Measurements from ENCODE around the gene KATNAL1. TPM values are rescaled to one million over a fixed set of nuclear protein-coding genes. Genes with fewer than 3 reads are reported as not detected.

Gene KATNAL1
- polyA plus RNA-seq, 3 donors: 0.49 to 1.2 (median 1.0) TPM

- intact Hi-C loops (cut with micrococcal nuclease): no loop called here
- Histone ChIP-seq H4K20me1 (ENCODE audit: insufficient read depth, low read length) (no peaks in the 10 kb centered on the region), H3K27me3 (ENCODE audit: control insufficient read depth in 2 of 2, insufficient read depth in 2 of 2, low read length in 2 of 2) (no peaks in the 10 kb centered on the region), H3K27ac (ENCODE audit: low read depth in 1 of 2, low read length in 2 of 2) (no peak overlapping the region), H3K4me1 (ENCODE audit: control insufficient read depth in 1 of 2, insufficient read depth in 2 of 2, low read length in 2 of 2) (no peaks in the 10 kb centered on the region), H2AFZ (ENCODE audit: insufficient read depth, low read depth, low read length, poor library complexity, severe bottlenecking) (no peak overlapping the region), H3K79me2 (ENCODE audit: insufficient read depth, low read length) (peaks cover 13% of the 10 kb centered on the region), H3K36me3 (replicated peaks in 1 of 2; ENCODE audit: control insufficient read depth in 1 of 2, insufficient read depth in 2 of 2, low read length in 2 of 2) (no peaks in the 10 kb centered on the region), H3K4me3 (replicated peaks in 1 of 3; ENCODE audit: low read depth in 2 of 3, low read length in 3 of 3) (no peak overlapping the region), H3K9me3 (replicated peaks in 1 of 2; ENCODE audit: control insufficient read depth in 1 of 2, insufficient read depth in 1 of 2, low read length in 2 of 2) (no peaks in the 10 kb centered on the region), H3K4me2 (replicated peaks; ENCODE audit: extremely low read depth, low read length, poor library complexity, severe bottlenecking) (no peak overlapping the region), H3K9ac (ENCODE audit: insufficient read depth, low read length, poor library complexity, severe bottlenecking) (no peak overlapping the region)
- H3K4me1 Mint-ChIP-seq: no peaks in the 10 kb centered on the region
- DNase-seq: no peak
- peaks cover 0 to under 1% of the 10 kb centered on the region in 2 donors for H3K36me3 Mint-ChIP-seq
- no peaks in the 10 kb centered on the region for H3K9me3 Mint-ChIP-seq
- H3K4me3 Mint-ChIP-seq: no peak overlapping the region
- H3K27me3 Mint-ChIP-seq (ENCODE audit: low read depth in 3 of 3): peaks cover 0 to 2% (median 0%) of the 10 kb centered on the region in 3 donors
- TF ChIP-seq CTCF (IDR thresholded peaks at IDR 0.05): no peak
- no peak overlapping the region for H3K27ac Mint-ChIP-seq
These were observed 15.0 kb downstream of the KATNAL1 start for GRCh38 chr13:30292325-30292724.

- no peaks in the 10 kb centered on the region for H3K27me3 ChIP-seq (ENCODE audit: control insufficient read depth in 2 of 2, insufficient read depth in 2 of 2, low read length in 2 of 2)
- no peak overlapping the region for H3K4me3 Mint-ChIP-seq
- H3K4me2 ChIP-seq (replicated peaks; ENCODE audit: extremely low read depth, low read length, poor library complexity, severe bottlenecking): no peak overlapping the region
- peaks cover 0 to 2% (median 0%) of the 10 kb centered on the region in 3 donors for H3K27me3 Mint-ChIP-seq (ENCODE audit: low read depth in 3 of 3)
- H3K79me2 ChIP-seq (ENCODE audit: insufficient read depth, low read length): peaks cover 5% of the 10 kb centered on the region
- no peaks in the 10 kb centered on the region for H3K9me3 ChIP-seq (replicated peaks in 1 of 2; ENCODE audit: control insufficient read depth in 1 of 2, insufficient read depth in 1 of 2, low read length in 2 of 2)
- WGBS (ENCODE audit: insufficient coverage): no CpG with 5 or more reads among the region's 4 CpGs
- H3K4me1 Mint-ChIP-seq: no peaks in the 10 kb centered on the region
- no peak overlapping the region for H2AFZ ChIP-seq (ENCODE audit: insufficient read depth, low read depth, low read length, poor library complexity, severe bottlenecking)
- TF ChIP-seq CTCF (IDR thresholded peaks at IDR 0.05): no peak
- peaks cover 0 to 2% (median 0%) of the 10 kb centered on the region in 7 donors for H3K9me3 Mint-ChIP-seq
- no peak overlapping the region for H3K4me3 ChIP-seq (replicated peaks in 1 of 3; ENCODE audit: low read depth in 2 of 3, low read length in 3 of 3)
- H3K27ac ChIP-seq (ENCODE audit: low read depth in 1 of 2, low read length in 2 of 2): no peak overlapping the region
- no peak for DNase-seq
- H3K9ac ChIP-seq (ENCODE audit: insufficient read depth, low read length, poor library complexity, severe bottlenecking): no peak overlapping the region
- intact Hi-C loops (cut with micrococcal nuclease): no loop called here
- H3K36me3 ChIP-seq (replicated peaks in 1 of 2; ENCODE audit: control insufficient read depth in 1 of 2, insufficient read depth in 2 of 2, low read length in 2 of 2): no peaks in the 10 kb centered on the region
- peaks cover 5 to 6% of the 10 kb centered on the region in 2 donors for H3K36me3 Mint-ChIP-seq
- H3K27ac Mint-ChIP-seq: no peak overlapping the region
- no peaks in the 10 kb centered on the region for H3K4me1 ChIP-seq (ENCODE audit: control insufficient read depth in 1 of 2, insufficient read depth in 2 of 2, low read length in 2 of 2)
- no peaks in the 10 kb centered on the region for H4K20me1 ChIP-seq (ENCODE audit: insufficient read depth, low read length)
These were observed 16.4 kb downstream of the KATNAL1 start for GRCh38 chr13:30290812-30291436.

All from CD14-positive monocyte (primary cell).